Activated T-cell treated with anti-CD3 and anti-CD28 coated beads, Interleukin-2, amount 50 U/mL, for 48 hours (primary cell): ENCODE data around the gene SH3RF1.
"Not testable (repeated sequence)": the region's sequence is repeated elsewhere in the genome, so short reads cannot be mapped to it uniquely, and the experiment has no call there.

Experiments used
- DNase-seq, 2 experiments: peaks; one replicate each; pipeline ENCODE4 v3.0.0-alpha.2; 2020

SH3RF1 gene

GRCh38 chr4:169270810-169271691, at the start of gene SH3RF1:
TSS of gene SH3RF1 (minus strand) at chr4:169270956. CDS start at chr4:169269212, 1,744 bp downstream.
- peak in 1 of 2 experiments; percentile 50 for DNase-seq

GRCh38 chr4:169315530-169316343, 45.0 kb upstream of the SH3RF1 start:
- no peak for DNase-seq

GRCh38 chr4:169314906-169315305, 44.1 kb upstream of the SH3RF1 start:
- no peak for DNase-seq

- no peak for DNase-seq
These were observed 43.0 kb upstream of the SH3RF1 start for GRCh38 chr4:169313732-169314131.

- no peak for DNase-seq
These were observed 42.1 kb upstream of the SH3RF1 start for GRCh38 chr4:169312690-169313422.

GRCh38 chr4:169311643-169312365, 41.0 kb upstream of the SH3RF1 start:
- DNase-seq: no peak

- no peak for DNase-seq
These were observed 38.7 kb upstream of the SH3RF1 start for GRCh38 chr4:169309326-169309967.

- DNase-seq: no peak
These were observed 36.8 kb upstream of the SH3RF1 start for GRCh38 chr4:169307576-169307975.

GRCh38 chr4:169305651-169306050, 34.9 kb upstream of the SH3RF1 start:
- no peak for DNase-seq

- DNase-seq: no peak
These were observed 34.4 kb upstream of the SH3RF1 start for GRCh38 chr4:169305173-169305572.

GRCh38 chr4:169295822-169296221, 25.1 kb upstream of the SH3RF1 start:
- DNase-seq: no peak

- DNase-seq: no peak
These were observed 22.8 kb upstream of the SH3RF1 start for GRCh38 chr4:169293343-169294176.

GRCh38 chr4:169287983-169288382, 17.2 kb upstream of the SH3RF1 start:
- not testable (repeated sequence) for DNase-seq

- DNase-seq: no peak
These were observed 16.0 kb upstream of the SH3RF1 start for GRCh38 chr4:169286562-169287301.

- no peak for DNase-seq
These were observed 12.4 kb upstream of the SH3RF1 start for GRCh38 chr4:169283114-169283509.

GRCh38 chr4:169282429-169283113, 11.8 kb upstream of the SH3RF1 start:
- DNase-seq: no peak

- no peak for DNase-seq
These were observed 8.4 kb upstream of the SH3RF1 start for GRCh38 chr4:169279108-169279507.

GRCh38 chr4:169278624-169279023, 7.9 kb upstream of the SH3RF1 start:
- no peak for DNase-seq

GRCh38 chr4:169277838-169278237, 7.1 kb upstream of the SH3RF1 start:
- DNase-seq: not testable (repeated sequence)

- DNase-seq: no peak
These were observed 4.4 kb upstream of the SH3RF1 start for GRCh38 chr4:169275180-169275579.
